HEK293 (cell line): ENCODE measurements around the gene BTG4.

Source experiments
- CTCF ChIA-PET: fragments of 350-600 bp; formaldehyde crosslinking; extraction: SDS; loops from one replicate; lab custom pipeline; 2021; ENCODE audit warnings: antibody characterized with exemption; lab: Yijun Ruan, JAX
- POLR2A ChIA-PET: fragments of 300-600 bp; formaldehyde crosslinking; extraction: SDS; loops from one replicate; lab custom pipeline; 2020; ENCODE audit warnings: antibody characterized with exemption, inconsistent platforms; lab: Yijun Ruan, JAX
- H3K27ac ChIP-seq: fragments of 200-500 bp; sonication (Bioruptor generic); 2 replicates; pipeline ENCODE4 v1.5.1; 2014; ENCODE audit warnings: low read depth, low read length, control low read depth, inconsistent platforms; ENCODE audit errors: extremely low read depth
- H3K36me3 ChIP-seq, 2 experiments: fragments of 200-500 bp in 1 of 2; sonication (Bioruptor generic) in 1 of 2; 1 replicate in 1 of 2; 2 replicates in 1 of 2; pipeline ENCODE4 v1.5.1; 2014 to 2017; ENCODE audit warnings: inconsistent platforms in 2 of 2, low read length in 2 of 2; ENCODE audit not compliant: control insufficient read depth in 2 of 2, insufficient read depth in 1 of 2
- H3K4me1 ChIP-seq: fragments of 200-500 bp; sonication (Bioruptor generic); 2 replicates; pipeline ENCODE4 v1.5.1; 2014; ENCODE audit warnings: mild to moderate bottlenecking, low read length, inconsistent platforms; ENCODE audit not compliant: control insufficient read depth, insufficient read depth
- H3K4me3 ChIP-seq: 2 replicates; pipeline ENCODE4 v1.5.1; 2011; ENCODE audit warnings: low read depth, mild to moderate bottlenecking, control low read depth, low read length, moderate library complexity
- H3K9me3 ChIP-seq: fragments of 200-500 bp; sonication (Bioruptor generic); 2 replicates; pipeline ENCODE4 v1.5.1; 2014; ENCODE audit warnings: low read depth, low read length, inconsistent platforms; ENCODE audit not compliant: control insufficient read depth, insufficient read depth
- HOXA7 ChIP-seq: sonication (generic); formaldehyde crosslinking; IDR thresholded peaks from 2 replicates; pipeline ENCODE4 v1.8.1; 2022; ENCODE audit warnings: missing genetic modification reagents, borderline replicate concordance
- KLF16 ChIP-seq: fragments of 450-650 bp; formaldehyde crosslinking; IDR thresholded peaks from 2 replicates; pipeline ENCODE4 v1.5.1; 2017; ENCODE audit warnings: missing biosample characterization, missing genetic modification characterization
- MYNN ChIP-seq: fragments of 450-650 bp; formaldehyde crosslinking; IDR thresholded peaks from 2 replicates; pipeline ENCODE4 v1.5.1; 2016; ENCODE audit warnings: missing biosample characterization, missing genetic modification characterization, borderline replicate concordance
- PBX3 ChIP-seq: sonication (generic); formaldehyde crosslinking; IDR thresholded peaks from 2 replicates; pipeline ENCODE4 v1.8.1; 2022; ENCODE audit warnings: mild to moderate bottlenecking, moderate library complexity, missing genetic modification reagents
- PRDM10 ChIP-seq: fragments of 450-650 bp; formaldehyde crosslinking; IDR thresholded peaks from 2 replicates; pipeline ENCODE4 v1.5.1; 2016; ENCODE audit warnings: missing biosample characterization, missing genetic modification characterization
- SP2 ChIP-seq: fragments of 450-650 bp; formaldehyde crosslinking; IDR thresholded peaks from 2 replicates; pipeline ENCODE4 v1.5.1; 2016; ENCODE audit warnings: missing biosample characterization, missing genetic modification characterization
- SP3 ChIP-seq: fragments of 450-650 bp; formaldehyde crosslinking; IDR thresholded peaks from 2 replicates; pipeline ENCODE4 v1.5.1; 2016; ENCODE audit warnings: missing biosample characterization, missing genetic modification characterization
- SP7 ChIP-seq: fragments of 450-650 bp; formaldehyde crosslinking; IDR thresholded peaks from 2 replicates; pipeline ENCODE4 v1.5.1; 2016; ENCODE audit warnings: missing biosample characterization, missing genetic modification characterization
- ZIC2 ChIP-seq: fragments of 450-650 bp; formaldehyde crosslinking; IDR thresholded peaks from 2 replicates; pipeline ENCODE4 v1.5.1; 2016; ENCODE audit warnings: missing biosample characterization, missing genetic modification characterization
- ZNF184 ChIP-seq: fragments of 450-650 bp; IDR thresholded peaks from 2 replicates; pipeline ENCODE4 v1.5.1; 2018; ENCODE audit warnings: missing biosample characterization, mild to moderate bottlenecking, missing genetic modification characterization
- ZNF280C ChIP-seq: fragments of 450-650 bp; formaldehyde crosslinking; IDR thresholded peaks from 2 replicates; pipeline ENCODE4 v1.5.1; 2016; ENCODE audit warnings: missing biosample characterization, missing genetic modification characterization
- ZNF335 ChIP-seq: fragments of 450-650 bp; formaldehyde crosslinking; conservative IDR thresholded peaks from 2 replicates; pipeline ENCODE4 v1.5.1; 2016; ENCODE audit warnings: missing biosample characterization, missing genetic modification characterization
- ZNF362 ChIP-seq: fragments of 450-650 bp; formaldehyde crosslinking; IDR thresholded peaks from 2 replicates; pipeline ENCODE4 v1.5.1; 2016; ENCODE audit warnings: missing biosample characterization, missing genetic modification characterization
- ZNF394 ChIP-seq: fragments of 450-650 bp; formaldehyde crosslinking; IDR thresholded peaks from 2 replicates; pipeline ENCODE4 v1.5.1; 2016; ENCODE audit warnings: missing biosample characterization, missing genetic modification characterization, mild to moderate bottlenecking, moderate library complexity, borderline replicate concordance
- ZNF416 ChIP-seq: fragments of 450-650 bp; formaldehyde crosslinking; IDR thresholded peaks from 2 replicates; pipeline ENCODE4 v1.5.1; 2016; ENCODE audit warnings: missing biosample characterization, missing genetic modification characterization
- ZNF488 ChIP-seq: fragments of 450-650 bp; formaldehyde crosslinking; IDR thresholded peaks from 2 replicates; pipeline ENCODE4 v1.5.1; 2016; ENCODE audit warnings: missing biosample characterization, missing genetic modification characterization
- ZNF529 ChIP-seq: fragments of 450-650 bp; formaldehyde crosslinking; IDR thresholded peaks from 2 replicates; pipeline ENCODE4 v1.5.1; 2017; ENCODE audit warnings: missing genetic modification characterization, missing biosample characterization; ENCODE audit not compliant: insufficient replicate concordance
- ZNF544 ChIP-seq: fragments of 450-650 bp; formaldehyde crosslinking; IDR thresholded peaks from 2 replicates; pipeline ENCODE4 v1.5.0; 2017; ENCODE audit warnings: missing biosample characterization, missing genetic modification characterization
- ZNF561 ChIP-seq: fragments of 450-650 bp; IDR thresholded peaks from 2 replicates; pipeline ENCODE4 v1.5.1; 2018; ENCODE audit warnings: missing biosample characterization, missing genetic modification characterization, borderline replicate concordance
- ZSCAN4 ChIP-seq: fragments of 450-650 bp; formaldehyde crosslinking; IDR thresholded peaks from 2 replicates; pipeline ENCODE4 v1.5.1; 2017; ENCODE audit warnings: missing biosample characterization, missing genetic modification characterization

The BTG4 gene

GRCh38 chr11:111548525-111548924 is 36.3 kb upstream of the BTG4 start (continued):
- TF ChIP-seq ZNF184 (tag by site-specific recombination) (no peak), ZNF335 (tag by site-specific recombination) (no peak), ZNF280C (tag by site-specific recombination) (no peak), MYNN (tag by site-specific recombination) (no peak), PRDM10 (tag by site-specific recombination) (no peak), SP7 (no peak), ZNF362 (tag by site-specific recombination) (no peak)
- TF ChIP-seq, all 188 proteins: peak for 0

- ChIA-PET CTCF (interaction anchor here (1.4 kb wide), 1 partner anchor 22 kb away, joined by 4 read pairs; no protein-coding TSS in a partner anchor), POLR2A (no interaction called here)
- no peaks in the 10 kb centered on the region for H3K4me1 ChIP-seq
- no peaks in the 10 kb centered on the region for H3K9me3 ChIP-seq
- H3K27ac ChIP-seq = no peak overlapping the region
- no peak overlapping the region for H3K4me3 ChIP-seq
- no peak for TF ChIP-seq ZNF394 (tag by site-specific recombination)
- peak; percentile 31; the same call in 1 of the 2 replicates for TF ChIP-seq ZIC2 (tag by site-specific recombination)
- H3K36me3 ChIP-seq = peaks cover 0 to 40% of the 10 kb centered on the region in 2 experiments; a peak in 1 of 3 replicates
Observed at GRCh38 chr11:111542606-111543275, 30.6 kb upstream of the BTG4 start.

GRCh38 chr11:111541254-111542061 is 29.3 kb upstream of the BTG4 start:
- POLR2A ChIA-PET = no interaction called here
- CTCF ChIA-PET = interaction anchor here (1.4 kb wide), 1 partner anchor 23 kb away, joined by 4 read pairs; no protein-coding TSS in a partner anchor
- H3K36me3 ChIP-seq = peaks cover 0 to 28% of the 10 kb centered on the region in 2 experiments; a peak in 1 of 3 replicates
- H3K9me3 ChIP-seq = no peaks in the 10 kb centered on the region
- no peaks in the 10 kb centered on the region for H3K4me1 ChIP-seq
- H3K4me3 ChIP-seq = peak overlapping the region; percentile 42
- no peak overlapping the region; the same call in 1 of the 2 replicates for H3K27ac ChIP-seq
- TF ChIP-seq KLF16 (tag by site-specific recombination) (0 out of 2 replicates have a peak, but pooled peaks have one; percentile 19), ZNF561 (0 out of 2 replicates have a peak, but pooled peaks have one; percentile 15), ZNF529 (tag by site-specific recombination) (no peak), ZNF488 (tag by site-specific recombination) (no peak), HOXA7 (CRISPR knock-in tag) (no peak), ZSCAN4 (no peak), SP2 (tag by site-specific recombination) (peak; percentile 55), ZNF416 (tag by site-specific recombination) (no peak), SP3 (tag by site-specific recombination) (peak; percentile 44), PBX3 (no peak), ZIC2 (tag by site-specific recombination) (peak; percentile 72), ZNF544 (tag by site-specific recombination) (no peak)
